ENCODE measurements around the gene ARHGAP10.

GRCh38 chr4:147826288-147826646 is 94.4 kb downstream of the ARHGAP10 start:
- TF ChIP-seq CTCF (conservative IDR thresholded peaks at IDR 0.05; ENCODE audit: low read depth, low read length) (no peak), EZH2 (IDR thresholded peaks at IDR 0.05; ENCODE audit: borderline replicate concordance, low read depth, low read length, poor library complexity, severe bottlenecking) (no peak)

All from A673 (cell line).